ENCODE data around the gene SNX2.
"Not testable (repeated sequence)": the region's sequence is repeated elsewhere in the genome, so short reads cannot be mapped to it uniquely, and the experiment has no call there.

Gene SNX2

GRCh38 chr5:122844910-122845228 lies 70.0 kb downstream of the SNX2 start:
- DNase-seq: no peak

DNA sequence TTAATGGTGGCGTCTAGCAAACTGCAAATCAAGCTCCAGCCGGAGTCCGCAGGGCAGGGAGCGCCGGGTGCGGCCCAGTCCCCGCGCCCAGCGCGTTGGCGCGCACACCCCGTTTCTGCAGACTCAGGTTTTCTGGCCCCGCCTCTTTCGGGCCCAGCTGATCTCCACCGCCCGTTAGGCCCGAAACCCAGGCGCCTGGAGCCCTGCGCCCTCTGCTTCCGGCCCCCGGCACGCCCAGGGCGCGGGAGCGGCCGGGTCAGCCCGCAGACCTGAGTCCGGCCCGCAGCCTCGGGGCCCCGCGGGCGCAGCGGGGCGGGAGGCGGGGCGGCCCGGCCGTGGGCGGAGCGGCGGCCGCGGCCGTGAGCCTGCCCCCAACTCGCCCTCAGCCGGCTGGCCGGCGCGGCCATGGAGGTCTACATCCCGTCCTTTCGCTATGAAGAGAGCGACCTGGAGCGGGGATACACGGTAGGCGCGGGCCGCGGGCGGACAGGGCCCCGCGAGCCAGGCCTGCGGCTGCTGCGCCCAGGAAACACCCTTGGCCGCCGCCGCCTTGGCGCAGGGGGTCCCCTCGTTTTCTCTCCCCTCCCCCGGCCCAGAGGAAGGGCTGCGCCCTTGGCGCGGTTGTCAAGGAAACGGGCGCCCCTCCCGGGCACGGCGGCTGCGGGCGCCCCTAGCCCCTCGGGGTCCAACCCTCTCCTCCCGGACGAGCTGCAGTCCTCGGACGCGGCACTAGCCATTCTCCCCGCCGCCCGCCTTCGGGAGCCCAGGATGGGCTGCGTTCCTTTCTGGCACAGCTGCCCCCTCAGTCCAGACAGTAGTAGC lies 70.6 kb downstream of the SNX2 start, which contains the start of gene SNX24:
Gene SNX24 (plus strand): TSS at position 385 of the 822 bp plus-strand sequence. CDS start 21 bp downstream, at position 406.
- DNase-seq: no peak

DNA sequence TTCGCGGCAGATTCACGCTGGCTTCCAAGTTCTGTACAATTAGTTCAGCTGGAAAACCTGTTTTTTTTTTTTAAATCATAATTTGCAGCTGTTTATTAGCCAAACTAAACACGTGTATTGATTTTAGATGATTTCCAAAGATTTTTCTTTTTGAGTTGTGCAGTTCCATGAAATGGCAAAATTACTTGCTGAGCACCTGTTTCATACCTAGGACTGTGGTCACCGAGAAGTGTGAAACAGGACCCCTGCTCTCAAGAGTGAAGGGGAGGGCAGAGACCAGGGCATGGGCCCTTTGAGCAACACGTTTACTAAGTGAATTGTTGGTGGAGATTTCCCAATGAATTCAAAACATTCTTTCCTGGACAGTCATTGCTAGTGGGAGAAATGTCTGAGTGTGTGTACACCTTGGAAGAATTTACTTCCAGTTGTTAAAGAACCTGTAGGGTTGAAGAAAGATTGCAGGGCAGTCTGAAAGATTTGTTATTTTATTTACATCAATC lies 71.2 kb downstream of the SNX2 start:
- no peak for DNase-seq

- DNase-seq: no peak
Observed at GRCh38 chr5:122847687-122848081, 72.8 kb downstream of the SNX2 start.

DNA sequence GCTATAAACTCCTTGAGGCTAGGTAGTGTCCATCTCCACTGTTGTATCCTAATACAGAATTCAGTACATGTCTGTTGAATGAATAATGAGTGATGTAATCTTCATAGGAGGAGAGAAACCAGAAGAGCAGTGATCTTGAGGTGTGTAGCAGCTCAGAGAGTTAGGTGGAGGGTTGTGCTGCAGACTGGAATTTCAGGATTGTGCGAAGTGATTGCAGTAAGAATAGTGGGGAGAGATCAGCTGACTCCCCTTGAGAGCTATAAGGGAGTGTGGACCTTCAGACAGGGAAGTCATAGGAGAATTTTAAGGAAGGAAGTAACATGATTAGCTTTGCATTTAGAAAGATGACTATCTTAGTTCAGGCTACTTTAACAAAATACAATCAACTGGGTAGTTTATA lies 74.9 kb downstream of the SNX2 start:
- no peak for DNase-seq

DNA sequence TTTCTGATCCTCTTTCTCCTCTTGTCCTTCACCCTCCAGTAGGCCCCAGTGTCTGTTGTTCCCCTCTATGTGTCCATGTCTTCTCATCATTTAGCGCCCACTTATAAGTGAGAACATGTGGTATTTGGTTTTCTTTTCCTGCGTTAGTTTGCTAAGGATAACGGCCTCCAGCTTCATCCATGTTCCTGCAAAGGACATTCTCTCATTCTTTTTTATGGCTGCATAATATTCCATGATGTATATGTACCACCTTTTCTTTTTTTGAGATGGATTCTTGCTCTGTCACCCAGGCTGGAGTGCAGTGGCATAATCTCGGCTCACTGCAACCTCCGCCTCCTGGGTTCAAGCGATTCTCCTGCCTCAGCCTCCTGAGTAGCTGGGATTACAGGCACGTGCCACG lies 82.7 kb downstream of the SNX2 start:
- DNase-seq: not testable (repeated sequence)

GRCh38 chr5:122858451-122858850 lies 83.6 kb downstream of the SNX2 start:
- DNase-seq: no peak

DNA sequence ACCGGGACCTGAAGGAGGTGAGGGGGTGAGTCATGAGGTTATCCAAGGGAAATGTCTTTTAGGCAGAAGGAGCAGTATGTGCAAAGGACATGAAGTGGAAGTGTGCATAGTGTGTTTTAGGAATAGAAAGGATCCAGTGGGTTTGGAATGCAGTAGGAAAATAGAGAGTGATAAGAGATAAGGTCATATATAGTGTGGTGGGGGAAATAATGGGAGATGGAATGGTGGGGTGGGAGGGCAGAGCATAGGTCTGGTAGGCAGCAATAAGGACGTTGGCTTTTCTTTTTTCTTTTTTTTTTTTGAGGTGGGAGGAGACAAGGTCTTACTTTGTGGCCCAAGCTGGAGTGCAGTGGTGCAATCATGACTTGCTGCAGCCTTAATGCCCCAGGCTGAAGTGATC lies 88.4 kb downstream of the SNX2 start:
- DNase-seq: no peak

DNA sequence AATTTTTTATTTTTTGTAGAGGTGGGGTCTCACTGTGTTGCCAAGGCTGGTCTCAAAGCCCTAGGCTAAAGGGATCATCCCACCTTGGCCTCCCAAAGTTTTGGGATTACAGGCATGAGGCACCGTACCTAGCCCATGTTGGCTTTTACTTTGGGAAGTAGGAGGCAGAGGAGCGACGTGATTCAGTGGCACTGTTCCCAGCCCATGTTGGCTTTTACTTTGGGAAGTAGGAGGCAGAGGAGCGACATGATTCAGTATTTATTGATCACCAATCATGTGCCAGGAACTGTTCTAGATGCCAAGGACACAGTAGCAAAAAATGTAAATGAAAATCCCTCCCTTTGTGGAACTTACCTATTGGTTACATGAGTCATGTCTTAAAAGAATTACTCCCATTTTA lies 88.8 kb downstream of the SNX2 start:
- DNase-seq: no peak

DNA sequence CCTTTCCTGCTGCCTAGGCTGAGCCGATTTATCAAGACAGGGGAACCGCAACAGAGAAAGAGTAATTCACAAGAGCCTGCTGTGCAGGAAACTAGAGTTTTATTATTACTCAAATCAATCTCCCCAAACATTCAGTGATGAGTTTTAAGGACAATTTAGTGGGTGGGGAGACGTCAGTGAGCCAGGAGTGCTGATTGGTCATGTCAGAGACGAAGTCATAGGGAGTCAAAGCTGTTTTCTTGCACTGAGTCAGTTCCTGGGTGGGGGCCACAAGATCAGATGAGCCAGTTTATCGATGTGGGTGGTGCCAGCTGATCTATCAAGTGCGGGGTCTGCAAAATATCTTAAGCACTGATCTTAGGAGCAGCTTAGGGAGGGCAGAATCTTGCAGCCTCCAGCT lies 89.5 kb downstream of the SNX2 start:
- DNase-seq: no peak

- DNase-seq: no peak
Observed at GRCh38 chr5:122864842-122865241, 90.0 kb downstream of the SNX2 start.

DNA sequence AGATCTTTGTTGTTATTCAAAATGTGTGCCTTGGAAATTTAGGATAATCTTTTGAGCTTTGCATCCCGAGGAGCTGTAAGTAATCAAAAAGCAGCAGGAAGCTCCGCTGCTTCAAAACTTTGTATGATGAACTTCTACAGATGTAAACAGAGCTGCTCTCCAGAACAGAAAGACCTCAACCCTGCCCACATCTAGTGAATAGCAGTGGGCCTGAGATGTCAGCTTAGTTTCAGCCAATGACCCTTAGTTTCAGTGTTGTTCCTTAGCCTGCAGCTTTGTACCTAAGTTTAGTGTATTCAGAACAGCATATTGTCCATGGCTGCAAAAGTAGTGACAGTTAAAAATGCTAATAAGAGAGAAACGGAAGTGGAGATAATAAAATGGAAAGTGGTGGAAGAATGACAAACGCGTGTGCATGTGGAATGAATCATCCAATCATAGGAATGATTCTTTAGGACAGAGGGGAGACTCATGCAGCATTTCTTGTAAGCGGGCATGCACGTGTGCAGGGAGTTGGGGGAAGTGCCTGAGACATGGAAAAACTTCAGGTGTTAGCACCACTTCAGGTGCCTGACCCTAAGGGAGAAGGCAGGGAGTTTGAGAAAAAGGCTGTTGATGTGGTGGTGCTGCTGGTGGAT lies 95.5 kb downstream of the SNX2 start:
- DNase-seq: no peak

GRCh38 chr5:122871661-122872060 lies 96.8 kb downstream of the SNX2 start:
- DNase-seq: no peak

DNA sequence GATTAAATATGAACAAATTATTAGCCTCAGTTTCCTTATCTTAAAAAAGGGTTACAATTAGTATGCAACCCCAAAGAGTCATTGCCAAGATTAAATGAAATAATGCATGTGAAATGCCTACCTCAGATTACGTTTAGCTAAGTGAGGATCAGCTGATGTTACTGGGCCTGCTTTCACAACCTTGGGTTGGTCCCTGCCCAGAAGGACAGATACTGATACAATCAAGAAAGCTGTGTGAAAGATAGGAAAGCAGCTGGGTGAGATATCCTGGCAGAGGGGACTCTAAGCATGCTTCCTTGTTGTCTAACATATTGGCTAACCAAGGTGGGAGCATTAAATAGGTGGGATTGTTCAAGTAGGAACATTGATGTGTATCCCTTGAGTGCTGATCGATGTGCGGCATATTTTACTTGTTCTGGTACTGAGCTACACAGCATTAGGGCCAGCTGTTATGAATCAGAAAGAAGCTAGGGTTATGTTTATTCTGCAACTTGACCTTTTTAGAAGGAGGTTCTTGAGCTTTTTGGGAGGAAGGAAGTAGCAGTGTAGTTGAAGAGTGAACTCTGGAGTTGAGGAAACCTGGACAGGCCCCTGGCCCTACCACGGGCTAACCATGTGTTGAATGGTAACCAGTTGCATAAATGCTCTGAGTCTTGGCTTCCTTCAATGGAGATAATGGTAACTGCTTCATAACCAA lies 99.4 kb downstream of the SNX2 start:
- no peak for DNase-seq

GRCh38 chr5:122877518-122877917 lies 102.6 kb downstream of the SNX2 start:
- DNase-seq: no peak

- DNase-seq: no peak
Observed at GRCh38 chr5:122879076-122879475, 104.2 kb downstream of the SNX2 start.
